Lung (tissue), 12 donors: ENCODE results near the gene SCYGR1. TPM values are rescaled to one million over a fixed set of nuclear protein-coding genes. Genes with fewer than 3 reads are reported as not detected.

ENCODE experiments used
- ATAC-seq: fragments of 200-7000 bp; cut with Tn5 transposase; one replicate; pipeline ENCODE4 v1.9.1; 2020; ENCODE audit warnings: moderate number of reproducible peaks; ENCODE audit not compliant: insufficient read depth, low FRiP score
- DNase-seq, 3 donors: peaks; one replicate each; pipeline ENCODE4 v3.0.0-alpha.2; 2013 to 2017
- H3K27ac ChIP-seq, 2 donors: one replicate each; pipeline ENCODE4 v1.5.1; 2013; ENCODE audit warnings: mild to moderate bottlenecking in 2 of 2, moderate library complexity in 2 of 2, control low read depth in 1 of 2, inconsistent platforms in 1 of 2, low read depth in 1 of 2, low read length in 1 of 2
- H3K27me3 ChIP-seq, 3 donors: one replicate each; pipeline ENCODE4 v1.5.1; 2013; ENCODE audit warnings: low read length in 2 of 3; ENCODE audit not compliant: control insufficient read depth in 3 of 3, insufficient read depth in 3 of 3
- H3K36me3 ChIP-seq, 4 donors: one replicate each; pipeline ENCODE4 v1.5.1; 2013; ENCODE audit warnings: low read length in 4 of 4, mild to moderate bottlenecking in 1 of 4, moderate library complexity in 1 of 4; ENCODE audit not compliant: control insufficient read depth in 4 of 4, insufficient read depth in 4 of 4
- H3K4me1 ChIP-seq, 5 donors: one replicate each; pipeline ENCODE4 v1.5.1; 2013; ENCODE audit warnings: low read length in 5 of 5, mild to moderate bottlenecking in 2 of 5, moderate library complexity in 1 of 5; ENCODE audit not compliant: control insufficient read depth in 5 of 5, insufficient read depth in 5 of 5
- H3K4me3 ChIP-seq: one replicate; pipeline ENCODE4 v1.5.1; 2013; ENCODE audit warnings: mild to moderate bottlenecking, control low read depth, moderate library complexity
- H3K9ac ChIP-seq, 2 donors: one replicate each; pipeline ENCODE4 v1.5.1; 2013; ENCODE audit warnings: low read length in 2 of 2, control low read depth in 1 of 2; ENCODE audit not compliant: insufficient read depth in 1 of 2
- H3K9me3 ChIP-seq, 4 donors: one replicate each; pipeline ENCODE4 v1.5.1; 2013; ENCODE audit warnings: low read length in 3 of 4, mild to moderate bottlenecking in 1 of 4, moderate library complexity in 1 of 4; ENCODE audit not compliant: control insufficient read depth in 4 of 4, insufficient read depth in 3 of 4
- CTCF ChIP-seq: IDR thresholded peaks from 2 replicates; pipeline ENCODE4 v1.5.1; 2012; ENCODE audit warnings: mild to moderate bottlenecking; ENCODE audit errors: control extremely low read depth, extremely low read depth
- WGBS, 2 donors: extraction: QIAGEN DNeasy Blood & Tissue Kit; methylation state at CpG; one replicate each; pipeline ENCODE4 v1.1.7; 2013; 5-methylcytosine and 5-hydroxymethylcytosine counted together
- polyA plus RNA-seq, 2 donors: library from polyadenylated mRNA; stranded (reverse); fragments of 200-250 nt; gene quantifications; one replicate each; pipeline ENCODE4 v1.2.1, GENCODE V29; 2013
- total RNA-seq, 2 donors: library from RNA; depleted of rRNA in 1 of 2; stranded (reverse); fragments of >200 nt in 1 of 2; gene quantifications; one replicate each; pipeline ENCODE4 v1.2.1, GENCODE V29; 2014 to 2021
- donor health status: control.
- donor health status: control.
- donor health status: Bipolar disorder and iron deficiency.
- donor health status: healthy.
- donor health status: DM: yes; HTN: yes; CAD: no.

The SCYGR1 gene
- total and polyA plus RNA-seq, 4 donors = not detected

- H3K9me3 ChIP-seq = no peaks in the 10 kb centered on the region
- no peak overlapping the region for H3K4me3 ChIP-seq
- DNase-seq (no peak), ATAC-seq (peak; percentile 30)
- H3K36me3 ChIP-seq = no peaks in the 10 kb centered on the region
- no peak for TF ChIP-seq CTCF
- WGBS, 2 donors = 32 to 58% methylated on average over 9 of the region's 9 CpGs
- no peaks in the 10 kb centered on the region for H3K27me3 ChIP-seq
- H3K4me1 ChIP-seq = no peaks in the 10 kb centered on the region
- no peak overlapping the region for H3K27ac ChIP-seq
- no peak overlapping the region for H3K9ac ChIP-seq
Observed at GRCh38 chr2:227370791-227371312, 16.9 kb downstream of the SCYGR1 start.

GRCh38 chr2:227370092-227370491 lies 17.7 kb downstream of the SCYGR1 start:
- Histone ChIP-seq H3K9me3 (no peaks in the 10 kb centered on the region), H3K27ac (no peak overlapping the region), H3K4me1 (no peaks in the 10 kb centered on the region), H3K27me3 (no peaks in the 10 kb centered on the region), H3K4me3 (no peak overlapping the region), H3K9ac (no peak overlapping the region), H3K36me3 (no peaks in the 10 kb centered on the region)
- no peak for TF ChIP-seq CTCF
- ATAC-seq (no peak), DNase-seq (no peak)
- 61 to 76% methylated on average over 8 of the region's 8 CpGs for WGBS, 2 donors

- Histone ChIP-seq H3K27me3 (no peaks in the 10 kb centered on the region), H3K4me3 (no peak overlapping the region), H3K9ac (no peak overlapping the region), H3K9me3 (no peaks in the 10 kb centered on the region), H3K4me1 (no peaks in the 10 kb centered on the region), H3K27ac (no peak overlapping the region), H3K36me3 (no peaks in the 10 kb centered on the region)
- ATAC-seq (no peak), DNase-seq (no peak)
- 60 to 78% methylated on average over 5 of the region's 5 CpGs for WGBS, 2 donors
- no peak for TF ChIP-seq CTCF
Observed at GRCh38 chr2:227368574-227368973, 19.2 kb downstream of the SCYGR1 start.

GRCh38 chr2:227367427-227367795 lies 20.3 kb downstream of the SCYGR1 start:
- no peak overlapping the region for H3K27ac ChIP-seq
- H3K27me3 ChIP-seq = no peaks in the 10 kb centered on the region
- H3K9ac ChIP-seq = no peak overlapping the region
- no peaks in the 10 kb centered on the region for H3K9me3 ChIP-seq
- H3K4me1 ChIP-seq = no peaks in the 10 kb centered on the region
- no peak for DNase-seq
- TF ChIP-seq CTCF = no peak
- H3K4me3 ChIP-seq = no peak overlapping the region
- no peak for ATAC-seq
- 67 to 75% methylated on average over 3 of the region's 3 CpGs for WGBS, 2 donors
- H3K36me3 ChIP-seq = no peaks in the 10 kb centered on the region
